HL-60 (cell line): Measurements from ENCODE around the gene DZIP1L.

Experiments used
- DNase-seq, 2 experiments: peaks; one replicate each; pipeline ENCODE4 v3.0.0-alpha.2; 2010 to 2020; ENCODE audit warnings: low read depth in 1 of 2, low spot score in 1 of 2
- H3K27ac ChIP-seq: fragments of 250-450 bp; sonication (Bioruptor Pico); replicated peaks from 2 replicates; pipeline ENCODE4 v1.5.1; 2020; ENCODE audit warnings: mild to moderate bottlenecking, moderate library complexity
- H3K27me3 ChIP-seq: fragments of 250-450 bp; sonication (Bioruptor Pico); 2 replicates; pipeline ENCODE4 v1.5.1; 2021; ENCODE audit warnings: mild to moderate bottlenecking, moderate library complexity; ENCODE audit not compliant: insufficient read depth, poor library complexity, severe bottlenecking
- H3K4me3 ChIP-seq: replicated peaks from 2 replicates; pipeline ENCODE4 v1.5.1; 2011; ENCODE audit warnings: mild to moderate bottlenecking, control low read depth, low read length; ENCODE audit not compliant: insufficient read depth
- CTCF ChIP-seq: IDR thresholded peaks from one replicate; pipeline ENCODE4 v1.5.1; 2011; ENCODE audit warnings: low read length, control low read depth, inconsistent platforms; ENCODE audit not compliant: insufficient read depth
- GABPA ChIP-seq: IDR thresholded peaks from 2 replicates; pipeline ENCODE4 v1.6.1; 2012; ENCODE audit warnings: low read depth
- POLR2AphosphoS5 ChIP-seq: IDR thresholded peaks from 2 replicates; pipeline ENCODE4 v1.6.1; 2012; ENCODE audit warnings: low read depth
- REST ChIP-seq: IDR thresholded peaks from 2 replicates; pipeline ENCODE4 v1.6.1; 2012; ENCODE audit warnings: low read depth; ENCODE audit not compliant: insufficient replicate concordance
- SPI1 ChIP-seq: IDR thresholded peaks from 2 replicates; pipeline ENCODE4 v1.6.1; 2012; ENCODE audit warnings: low read depth, mild to moderate bottlenecking, borderline replicate concordance

DZIP1L gene

GRCh38 chr3:138139691-138140090, 24.3 kb upstream of the DZIP1L start:
- Histone ChIP-seq H3K27me3 (no peaks in the 10 kb centered on the region), H3K4me3 (no peak overlapping the region), H3K27ac (no peak overlapping the region)
- TF ChIP-seq REST (no peak), SPI1 (no peak), POLR2AphosphoS5 (no peak), GABPA (no peak), CTCF (no peak)
- DNase-seq, result no peak

GRCh38 chr3:138137861-138138260, 22.5 kb upstream of the DZIP1L start:
- no peak for TF ChIP-seq REST
- no peak for TF ChIP-seq CTCF
- peak overlapping the region; percentile 91 for H3K27ac ChIP-seq
- H3K4me3 ChIP-seq, result no peak overlapping the region
- peak; percentile 46 to 83 for DNase-seq
- no peaks in the 10 kb centered on the region for H3K27me3 ChIP-seq

- Histone ChIP-seq H3K27me3 (no peaks in the 10 kb centered on the region), H3K4me3 (no peak overlapping the region), H3K27ac (peak overlapping the region; percentile 91)
- no peak for DNase-seq
- TF ChIP-seq GABPA (no peak), POLR2AphosphoS5 (no peak), CTCF (no peak), REST (no peak), SPI1 (no peak)
These were observed 20.8 kb upstream of the DZIP1L start for GRCh38 chr3:138136201-138136600.
